ENCODE measurements around the gene C22orf42. TPM values are rescaled to one million over a fixed set of nuclear protein-coding genes. Genes with fewer than 3 reads are reported as not detected.
"Not testable (repeated sequence)": the region's sequence is repeated elsewhere in the genome, so short reads cannot be mapped to it uniquely, and the experiment has no call there.

The C22orf42 gene
- total RNA-seq, 1 experiment from 2014 or later: not detected

DNA sequence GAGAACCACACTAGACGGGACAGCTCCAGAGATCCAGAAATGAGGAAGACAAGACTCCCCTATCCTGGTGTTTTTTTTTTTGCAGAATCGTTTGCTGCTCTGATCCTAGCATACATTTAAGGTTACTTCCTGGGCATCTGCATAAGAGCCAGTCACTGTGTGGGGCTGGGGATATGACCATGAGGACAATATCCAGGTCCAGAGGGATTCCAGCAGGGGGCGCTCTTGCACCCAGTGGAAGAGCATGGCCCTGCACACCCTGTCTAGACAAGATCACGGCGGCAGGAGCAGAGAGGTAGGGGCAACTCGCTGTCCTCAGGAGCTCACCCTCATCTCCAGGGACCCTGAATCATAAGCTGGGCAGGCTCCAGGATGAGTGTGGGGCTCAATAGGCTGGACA is 18.4 kb downstream of the C22orf42 start:
- in situ Hi-C loops (cut with HindIII; ENCODE audit: low sequenced_read_pairs); DNase-seq (ENCODE audit: low spot score): not testable (repeated sequence)

- in situ Hi-C loops (cut with HindIII; ENCODE audit: low sequenced_read_pairs); DNase-seq (ENCODE audit: low spot score): not testable (repeated sequence)
These were observed 20.5 kb downstream of the C22orf42 start for GRCh38 chr22:32138576-32138975.

GRCh38 chr22:32137731-32138324 is 21.3 kb downstream of the C22orf42 start:
- in situ Hi-C loops (cut with HindIII; ENCODE audit: low sequenced_read_pairs); DNase-seq (ENCODE audit: low spot score): not testable (repeated sequence)

GRCh38 chr22:32136881-32137280 is 22.2 kb downstream of the C22orf42 start:
- in situ Hi-C loops (cut with HindIII; ENCODE audit: low sequenced_read_pairs); DNase-seq (ENCODE audit: low spot score): not testable (repeated sequence)

GRCh38 chr22:32135958-32136357 is 23.1 kb downstream of the C22orf42 start:
- DNase-seq (ENCODE audit: low spot score); in situ Hi-C loops (cut with HindIII; ENCODE audit: low sequenced_read_pairs): not testable (repeated sequence)

- in situ Hi-C loops (cut with HindIII; ENCODE audit: low sequenced_read_pairs); DNase-seq (ENCODE audit: low spot score): not testable (repeated sequence)
These were observed 24.3 kb downstream of the C22orf42 start for GRCh38 chr22:32134796-32135195.

DNA sequence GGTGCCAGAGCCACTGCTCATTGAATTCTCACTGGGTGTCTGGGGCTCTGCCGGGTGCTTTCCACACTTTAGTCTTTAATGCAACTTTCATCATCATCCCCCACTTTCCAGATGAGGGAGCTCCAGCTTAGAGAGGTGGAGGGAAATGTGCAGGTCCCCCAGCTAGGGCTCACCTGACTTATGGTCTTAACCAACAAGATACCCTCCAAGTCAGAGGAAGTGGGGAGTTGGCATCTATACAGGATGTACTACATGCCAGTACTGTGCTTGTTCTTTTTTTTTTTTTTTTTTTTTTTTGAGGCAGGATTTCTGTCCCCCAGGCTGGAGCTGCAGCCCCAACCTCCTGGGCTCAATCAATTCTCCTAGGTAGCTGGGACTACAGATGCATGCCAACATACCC is 26.3 kb downstream of the C22orf42 start:
- in situ Hi-C loops (cut with HindIII; ENCODE audit: low sequenced_read_pairs): no loop called here
- no peak for DNase-seq (ENCODE audit: low spot score)

- DNase-seq (ENCODE audit: low spot score): no peak
- in situ Hi-C loops (cut with HindIII; ENCODE audit: low sequenced_read_pairs): no loop called here
These were observed 27.0 kb downstream of the C22orf42 start for GRCh38 chr22:32132126-32132525.

- in situ Hi-C loops (cut with HindIII; ENCODE audit: low sequenced_read_pairs): no loop called here
- no peak for DNase-seq (ENCODE audit: low spot score)
These were observed 28.6 kb downstream of the C22orf42 start for GRCh38 chr22:32130464-32130863.

DNA sequence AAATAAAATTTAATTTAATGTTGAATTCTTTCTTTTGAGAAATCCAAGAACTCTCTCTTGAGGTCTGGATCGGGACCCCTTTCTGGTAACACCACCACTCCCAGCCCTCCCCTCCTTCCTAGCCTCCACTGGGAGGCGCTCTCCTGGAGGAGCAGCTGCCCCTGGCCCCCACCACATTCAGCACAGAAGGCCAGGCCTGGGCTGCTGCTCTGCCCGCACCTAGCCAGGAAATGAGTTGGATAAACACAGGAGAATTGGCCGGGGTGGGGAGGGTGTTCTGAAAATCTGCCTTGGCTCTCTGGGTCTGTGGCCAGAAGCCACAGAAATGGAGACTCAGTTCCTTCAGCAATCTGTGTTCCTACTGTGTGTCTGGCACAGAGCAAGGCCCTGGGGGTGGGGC is 31.2 kb downstream of the C22orf42 start:
- in situ Hi-C loops (cut with HindIII; ENCODE audit: low sequenced_read_pairs): no loop called here
- DNase-seq (ENCODE audit: low spot score): no peak

DNA sequence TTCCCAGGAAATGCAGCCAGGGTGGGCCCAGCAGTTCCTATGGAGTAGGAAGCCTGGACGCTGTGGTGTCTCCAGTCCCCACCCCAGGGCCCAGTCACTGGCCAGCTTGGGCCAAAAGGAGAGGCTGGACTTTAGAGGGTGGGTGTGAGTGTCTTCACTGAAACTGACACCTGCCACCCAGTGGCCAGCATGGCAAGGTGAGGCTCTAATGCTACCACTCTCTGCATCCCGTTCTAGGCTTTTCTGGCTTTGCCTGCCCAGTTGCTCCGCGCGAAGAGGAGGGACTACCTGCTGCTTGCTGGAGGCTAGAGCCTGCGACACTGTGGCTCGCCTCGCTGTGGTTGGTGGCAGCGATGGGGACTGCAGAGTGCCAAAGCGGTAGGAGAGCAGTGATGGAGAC is 35.4 kb downstream of the C22orf42 start:
- no peak for DNase-seq (ENCODE audit: low spot score)
- in situ Hi-C loops (cut with HindIII; ENCODE audit: low sequenced_read_pairs): no loop called here

DNA sequence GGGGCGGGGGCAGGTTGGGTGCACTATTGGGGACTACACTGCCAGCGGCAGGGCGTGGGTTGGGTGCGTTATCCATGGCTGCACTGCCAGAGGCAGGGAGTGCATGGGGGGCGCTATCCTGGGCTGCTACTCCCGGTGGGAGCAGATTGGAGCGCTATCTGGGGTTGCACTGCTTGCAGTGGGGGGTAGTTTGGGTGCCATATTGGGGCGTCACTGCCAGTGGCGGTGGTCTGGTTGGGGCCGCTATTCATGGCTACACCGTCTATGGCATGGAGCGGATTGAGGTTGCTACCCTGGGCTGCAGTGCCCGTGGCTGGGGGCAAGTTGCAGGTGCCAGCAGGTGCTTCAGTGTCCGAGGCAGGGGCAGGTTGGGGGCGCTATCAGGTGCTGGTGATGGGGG is 36.2 kb downstream of the C22orf42 start:
- in situ Hi-C loops (cut with HindIII; ENCODE audit: low sequenced_read_pairs): no loop called here
- no peak for DNase-seq (ENCODE audit: low spot score)

GRCh38 chr22:32120603-32121002 is 38.5 kb downstream of the C22orf42 start:
- DNase-seq (ENCODE audit: low spot score): no peak
- in situ Hi-C loops (cut with HindIII; ENCODE audit: low sequenced_read_pairs): no loop called here

GRCh38 chr22:32119568-32120235 is 39.4 kb downstream of the C22orf42 start:
- peak; percentile 4 for DNase-seq (ENCODE audit: low spot score)
- in situ Hi-C loops (cut with HindIII; ENCODE audit: low sequenced_read_pairs): no loop called here

DNA sequence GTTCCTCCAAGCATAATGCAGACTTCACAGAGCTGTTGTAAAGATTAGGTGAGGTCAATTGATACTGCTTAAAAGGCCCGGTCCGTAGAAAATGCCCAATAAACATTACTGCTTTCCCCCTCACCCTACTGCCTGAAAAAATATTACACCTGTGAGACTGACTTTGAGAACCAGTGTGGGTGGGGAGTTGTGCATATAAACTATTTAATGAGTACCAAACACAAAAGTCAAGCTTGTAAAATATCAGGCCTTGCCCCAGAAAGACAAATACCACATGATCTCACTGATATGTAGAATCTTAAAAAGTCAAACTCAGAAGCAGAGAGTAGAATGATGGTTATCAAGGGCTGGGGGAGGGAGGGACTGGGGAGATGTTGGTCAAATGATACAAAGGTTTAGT is 46.7 kb downstream of the C22orf42 start:
- no peak for DNase-seq (ENCODE audit: low spot score)
- in situ Hi-C loops (cut with HindIII; ENCODE audit: low sequenced_read_pairs): no loop called here

GRCh38 chr22:32106930-32107329 is 52.2 kb downstream of the C22orf42 start:
- in situ Hi-C loops (cut with HindIII; ENCODE audit: low sequenced_read_pairs): no loop called here
- no peak for DNase-seq (ENCODE audit: low spot score)

DNA sequence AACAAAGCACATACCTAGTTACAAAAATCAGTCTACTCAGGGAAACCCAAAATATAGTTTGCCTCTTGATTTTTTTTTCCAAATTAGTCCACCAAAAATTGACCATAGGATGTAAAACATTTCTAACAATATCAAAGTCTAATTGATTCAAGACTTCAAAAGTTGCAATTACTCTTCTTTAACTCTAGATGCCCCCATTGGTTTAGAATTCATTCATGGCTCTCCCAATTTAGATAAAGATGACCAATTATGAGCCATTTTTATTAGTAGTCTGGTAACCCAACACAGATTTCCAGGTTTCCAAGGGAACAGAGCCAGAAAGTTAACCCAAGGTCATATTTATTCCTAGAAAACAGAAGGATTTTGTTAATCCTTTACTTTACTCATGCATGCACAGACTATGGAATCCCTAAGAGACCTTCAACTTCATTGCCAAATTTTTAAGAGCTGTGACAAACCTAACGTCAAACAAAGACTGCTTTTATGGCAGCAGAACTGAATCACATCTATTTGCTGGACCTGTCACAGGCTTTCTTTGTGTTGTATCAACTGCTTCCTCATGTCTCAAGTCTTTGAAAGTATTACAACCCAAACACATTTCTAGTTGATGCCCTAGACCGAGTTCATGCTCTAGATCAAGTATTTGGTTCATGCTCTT is 55.3 kb downstream of the C22orf42 start:
- DNase-seq (ENCODE audit: low spot score): peak; percentile 4
- in situ Hi-C loops (cut with HindIII; ENCODE audit: low sequenced_read_pairs): no loop called here

GRCh38 chr22:32100711-32101110 is 58.4 kb downstream of the C22orf42 start:
- in situ Hi-C loops (cut with HindIII; ENCODE audit: low sequenced_read_pairs): no loop called here
- DNase-seq (ENCODE audit: low spot score): no peak
